ENCODE data around the gene ZSWIM5.

GRCh38 chr1:45051005-45051772 lies 155.2 kb downstream of the ZSWIM5 start:
- TF ChIP-seq CTCF (IDR thresholded peaks at IDR 0.05; ENCODE audit: poor library complexity) (no peak), EZH2 (IDR thresholded peaks at IDR 0.05; ENCODE audit: borderline replicate concordance) (no peak), EZH2phosphoT487 (IDR thresholded peaks at IDR 0.05; ENCODE audit: low read depth, severe bottlenecking, unreplicated experiment) (no peak)

Measured in hepatocyte (in vitro differentiated cells).